HCT116 (cell line): Measurements from ENCODE around the gene MEGF8. TPM values are rescaled to one million over a fixed set of nuclear protein-coding genes. Genes with fewer than 3 reads are reported as not detected.

Source experiments
- ATAC-seq: fragments of 200-7000 bp; cut with Tn5 transposase; 2 replicates; pipeline ENCODE4 v1.9.1; 2020; ENCODE audit warnings: mild to moderate bottlenecking, moderate library complexity
- BruUV-seq: library from RNA; stranded (reverse); fragments of 400-500 nt; replicated peaks from 2 replicates; lab custom pipeline; 2021; lab: Mats Ljungman, UMichigan
- CTCF ChIA-PET: fragments of 300-600 bp; sonication (Branson Sonifier 250); formaldehyde crosslinking; loops from one replicate; lab custom pipeline; 2021; ENCODE audit warnings: antibody characterized with exemption; lab: Charles Lee
- POLR2A ChIA-PET: fragments of 300-600, 350-600 bp; sonication (Branson Sonifier 250); formaldehyde crosslinking; loops from one replicate; lab custom pipeline; 2021; ENCODE audit warnings: antibody characterized with exemption; lab: Charles Lee
- RAD21 ChIA-PET, 2 experiments: fragments of 300-600 bp; sonication (Branson Sonifier 250); formaldehyde crosslinking; loops; one replicate each; lab custom pipeline; 2023; ENCODE audit warnings: low total read pairs in 2 of 2; ENCODE audit not compliant: uncharacterized antibody in 2 of 2, unreplicated experiment in 2 of 2, low non-redundant PET in 1 of 2; lab: Charles Lee
- DNase-seq: peaks from one replicate; pipeline ENCODE4 v3.0.0-alpha.2; 2010; ENCODE audit warnings: low read depth, low spot score
- H2AFZ ChIP-seq: fragments of 200-600 bp; shearing (Covaris generic), sonication (generic); 2 replicates; pipeline ENCODE4 v1.6.1; 2017; ENCODE audit warnings: low read depth, mixed run types, mixed read lengths, antibody characterized with exemption, low read length; ENCODE audit not compliant: poor library complexity, severe bottlenecking
- H3K27ac ChIP-seq: 2 replicates; pipeline ENCODE4 v1.5.1; 2012; ENCODE audit warnings: low read depth, low read length
- H3K27me3 ChIP-seq: fragments of 200-600 bp; sonication (generic); 2 replicates; pipeline ENCODE4 v1.6.1; 2016; ENCODE audit warnings: mixed run types, low read length, mixed read lengths; ENCODE audit not compliant: insufficient read depth
- H3K36me3 ChIP-seq, 2 experiments: fragments of 200-500 bp in 1 of 2; fragments of 200-600 bp in 1 of 2; sonication (Bioruptor generic) in 1 of 2; sonication (generic) in 1 of 2; 2 replicates each; pipeline versions ENCODE4 v1.5.1 to v1.6.1; 2014 to 2016; ENCODE audit warnings: low read length in 2 of 2, inconsistent platforms in 1 of 2, mixed read lengths in 1 of 2, mixed run types in 1 of 2; ENCODE audit not compliant: insufficient read depth in 2 of 2, control insufficient read depth in 1 of 2
- H3K4me1 ChIP-seq, 2 experiments: fragments of 200-600 bp in 1 of 2; sonication (generic) in 1 of 2; 2 replicates each; pipeline versions ENCODE4 v1.5.1 to v1.6.1; 2012 to 2017; ENCODE audit warnings: low read length in 2 of 2, inconsistent platforms in 1 of 2, mild to moderate bottlenecking in 1 of 2, mixed read lengths in 1 of 2, mixed run types in 1 of 2, moderate library complexity in 1 of 2; ENCODE audit not compliant: insufficient read depth in 2 of 2, control insufficient read depth in 1 of 2
- H3K4me2 ChIP-seq: fragments of 200-600 bp; sonication (generic); 2 replicates; pipeline ENCODE4 v1.6.1; 2017; ENCODE audit warnings: mixed run types, low read length, mixed read lengths
- H3K4me3 ChIP-seq, 2 experiments: fragments of 200-600 bp in 1 of 2; sonication (generic) in 1 of 2; replicated peaks in 1 of 2; 2 replicates each; pipeline ENCODE4 v1.5.1; 2011 to 2016; ENCODE audit warnings: low read length in 2 of 2, control low read depth in 1 of 2, low read depth in 1 of 2, mild to moderate bottlenecking in 1 of 2, mixed read lengths in 1 of 2, mixed run types in 1 of 2
- H3K79me2 ChIP-seq: fragments of 200-600 bp; sonication (generic); 2 replicates; pipeline ENCODE4 v1.6.1; 2017; ENCODE audit warnings: mild to moderate bottlenecking, mixed run types, low read length, moderate library complexity, mixed read lengths; ENCODE audit not compliant: insufficient read depth
- H3K9ac ChIP-seq: fragments of 200-600 bp; sonication (generic); 2 replicates; pipeline ENCODE4 v1.6.1; 2016; ENCODE audit warnings: low read length, mixed read lengths
- H3K9me2 ChIP-seq: fragments of 200-600 bp; sonication (generic), shearing (Covaris generic); 2 replicates; pipeline ENCODE4 v1.6.1; 2017; ENCODE audit warnings: mixed run types, mild to moderate bottlenecking, moderate library complexity; ENCODE audit not compliant: insufficient read depth
- H3K9me3 ChIP-seq, 2 experiments: fragments of 200-500 bp in 1 of 2; fragments of 200-600 bp in 1 of 2; sonication (Bioruptor generic) in 1 of 2; sonication (generic) in 1 of 2; 2 replicates each; pipeline ENCODE4 v1.6.1; 2014 to 2017; ENCODE audit warnings: low read length in 2 of 2, mixed read lengths in 2 of 2, inconsistent platforms in 1 of 2, low read depth in 1 of 2, mild to moderate bottlenecking in 1 of 2, mixed run types in 1 of 2, moderate library complexity in 1 of 2; ENCODE audit not compliant: control insufficient read depth in 1 of 2, insufficient read depth in 1 of 2
- H4K20me1 ChIP-seq: fragments of 200-600 bp; sonication (generic), shearing (Covaris generic); 2 replicates; pipeline ENCODE4 v1.6.1; 2017; ENCODE audit warnings: mixed run types, mild to moderate bottlenecking, moderate library complexity; ENCODE audit not compliant: insufficient read depth
- CBX3 ChIP-seq: IDR thresholded peaks from 2 replicates; pipeline ENCODE4 v1.6.1; 2012; ENCODE audit warnings: low read depth
- CEBPB ChIP-seq: IDR thresholded peaks from 2 replicates; pipeline ENCODE4 v1.6.1; 2012; ENCODE audit warnings: low read depth
- EGR1 ChIP-seq: IDR thresholded peaks from 2 replicates; pipeline ENCODE4 v1.6.1; 2012; ENCODE audit warnings: low read depth
- ELF1 ChIP-seq: IDR thresholded peaks from 2 replicates; pipeline ENCODE4 v1.6.1; 2012; ENCODE audit warnings: low read depth, borderline replicate concordance
- EZH2 ChIP-seq: fragments of 200-600 bp; sonication (generic); IDR thresholded peaks from 2 replicates; pipeline ENCODE4 v1.6.1; 2017; ENCODE audit warnings: antibody characterized with exemption, mixed run types
- EZH2phosphoT487 ChIP-seq: fragments of 200-600 bp; IDR thresholded peaks from 2 replicates; pipeline ENCODE4 v1.6.1; 2018; ENCODE audit warnings: antibody characterized with exemption, borderline replicate concordance
- JUND ChIP-seq: IDR thresholded peaks from 2 replicates; pipeline ENCODE4 v1.6.1; 2012
- POLR2AphosphoS5 ChIP-seq: IDR thresholded peaks from 2 replicates; pipeline ENCODE4 v1.6.1; 2011; ENCODE audit warnings: mild to moderate bottlenecking, low read depth, low read length, moderate library complexity
- RAD21 ChIP-seq: IDR thresholded peaks from 2 replicates; pipeline ENCODE4 v1.6.1; 2012; ENCODE audit warnings: low read depth, mild to moderate bottlenecking
- SIN3A ChIP-seq: IDR thresholded peaks from 2 replicates; pipeline ENCODE4 v1.6.1; 2012; ENCODE audit warnings: low read depth
- SP1 ChIP-seq: IDR thresholded peaks from 2 replicates; pipeline ENCODE4 v1.6.1; 2012; ENCODE audit warnings: low read depth
- SRF ChIP-seq: IDR thresholded peaks from 2 replicates; pipeline ENCODE4 v1.6.1; 2012; ENCODE audit warnings: low read depth
- TCF7L2 ChIP-seq: IDR thresholded peaks from 2 replicates; pipeline ENCODE4 v1.7.0; 2011; ENCODE audit warnings: borderline replicate concordance, inconsistent platforms; ENCODE audit not compliant: insufficient read depth, insufficient read length; ENCODE audit errors: extremely low read depth
- YY1 ChIP-seq: IDR thresholded peaks from 2 replicates; pipeline ENCODE4 v1.6.1; 2011; ENCODE audit warnings: low read length, low read depth, moderate library complexity, mild to moderate bottlenecking; ENCODE audit not compliant: insufficient replicate concordance; ENCODE audit errors: extremely low read depth
- ZFX ChIP-seq: fragments of 450-650 bp; IDR thresholded peaks from 2 replicates; pipeline ENCODE4 v1.6.1; 2017
- ZNF274 ChIP-seq: fragments of 200-500 bp; sonication (Bioruptor generic); IDR thresholded peaks from 2 replicates; pipeline ENCODE4 v1.6.1; 2014; ENCODE audit warnings: mild to moderate bottlenecking, low read depth, low read length, inconsistent platforms
- intact Hi-C: fragments of 100-400 bp; cut with micrococcal nuclease; formaldehyde crosslinking; loops from 2 replicates; pipeline ENCODE4 v1.10.0; 2022
- total RNA-seq: library from RNA; stranded (reverse); gene quantifications from one replicate; pipeline ENCODE4 v1.2.1, GENCODE V29; 2021; ENCODE audit not compliant: unreplicated experiment
- TF ChIP-seq, protein P1 (sequence below), 3 experiments: fragments of 200-600 bp in 1 of 3; sonication (generic) in 1 of 3; IDR thresholded peaks in 2 of 3; conservative IDR thresholded peaks in 1 of 3; 2 replicates each; pipeline ENCODE4 v1.5.1; 2012 to 2017; ENCODE audit warnings: low read depth in 2 of 3, low read length in 2 of 3, antibody characterized with exemption in 1 of 3, borderline replicate concordance in 1 of 3, control low read depth in 1 of 3, mild to moderate bottlenecking in 1 of 3, mixed read lengths in 1 of 3, mixed run types in 1 of 3, moderate library complexity in 1 of 3; ENCODE audit not compliant: insufficient read depth in 1 of 3
- TF ChIP-seq, protein P2 (sequence below): IDR thresholded peaks from 2 replicates; pipeline ENCODE4 v1.6.1; 2012
- TF ChIP-seq, protein P3 (sequence below): IDR thresholded peaks from 2 replicates; pipeline ENCODE4 v1.6.1; 2011; ENCODE audit warnings: mild to moderate bottlenecking, low read length, moderate library complexity; ENCODE audit not compliant: insufficient replicate concordance; ENCODE audit errors: extremely low read depth

MEGF8 gene
- total RNA-seq, 1 experiment from 2014 or later = 24.0 TPM

DNA sequence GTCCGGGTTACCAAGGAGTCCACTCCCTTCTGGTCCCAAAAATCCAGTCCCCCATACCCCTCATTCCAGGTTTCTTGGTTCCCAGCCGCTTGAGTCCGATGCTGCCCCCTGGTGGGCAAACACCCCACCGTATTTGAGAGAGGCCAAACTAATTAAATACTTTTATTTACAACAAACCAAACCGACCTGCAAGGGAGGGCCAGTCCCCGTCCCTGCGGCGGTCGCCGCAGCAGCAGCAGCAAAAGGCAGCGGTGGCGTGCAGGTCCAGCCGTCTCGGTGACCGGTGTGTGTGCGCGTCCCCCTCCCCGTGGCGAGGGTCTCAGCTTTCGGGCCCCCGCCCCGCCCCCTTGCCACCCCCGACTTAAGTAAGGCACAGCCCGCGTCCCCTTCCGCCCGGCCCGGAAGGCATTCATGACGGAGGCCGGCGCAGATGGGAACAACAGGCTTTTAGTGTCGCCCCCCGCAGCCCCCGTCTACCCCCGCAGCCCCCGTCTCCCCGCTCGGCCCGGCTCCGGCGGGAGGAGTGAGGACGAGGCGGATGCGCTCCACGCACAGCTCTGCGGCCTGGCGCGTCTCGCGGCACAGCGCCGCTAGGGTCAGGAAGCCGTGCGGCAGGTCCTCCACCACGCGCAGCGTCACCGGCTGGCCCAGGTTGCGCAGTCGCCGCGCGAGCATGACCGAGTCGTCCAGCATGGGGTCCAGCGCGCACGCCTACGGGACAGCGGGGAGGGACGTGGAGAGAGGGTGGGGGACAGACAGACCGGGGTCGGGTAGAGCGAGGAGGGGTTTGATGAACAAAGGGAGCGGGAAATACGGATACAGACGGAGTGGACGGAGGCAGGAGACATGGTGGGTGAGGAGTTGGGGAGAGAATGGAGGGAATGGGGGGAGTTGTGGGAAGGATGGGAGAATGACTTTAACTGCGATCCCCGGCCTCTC, 76.2 kb downstream of the MEGF8 start:
- DNase-seq = no peak
- TF ChIP-seq POLR2AphosphoS5 = peak; percentile 21; the same call in 1 of the 2 replicates
- TF ChIP-seq, protein P1, sequence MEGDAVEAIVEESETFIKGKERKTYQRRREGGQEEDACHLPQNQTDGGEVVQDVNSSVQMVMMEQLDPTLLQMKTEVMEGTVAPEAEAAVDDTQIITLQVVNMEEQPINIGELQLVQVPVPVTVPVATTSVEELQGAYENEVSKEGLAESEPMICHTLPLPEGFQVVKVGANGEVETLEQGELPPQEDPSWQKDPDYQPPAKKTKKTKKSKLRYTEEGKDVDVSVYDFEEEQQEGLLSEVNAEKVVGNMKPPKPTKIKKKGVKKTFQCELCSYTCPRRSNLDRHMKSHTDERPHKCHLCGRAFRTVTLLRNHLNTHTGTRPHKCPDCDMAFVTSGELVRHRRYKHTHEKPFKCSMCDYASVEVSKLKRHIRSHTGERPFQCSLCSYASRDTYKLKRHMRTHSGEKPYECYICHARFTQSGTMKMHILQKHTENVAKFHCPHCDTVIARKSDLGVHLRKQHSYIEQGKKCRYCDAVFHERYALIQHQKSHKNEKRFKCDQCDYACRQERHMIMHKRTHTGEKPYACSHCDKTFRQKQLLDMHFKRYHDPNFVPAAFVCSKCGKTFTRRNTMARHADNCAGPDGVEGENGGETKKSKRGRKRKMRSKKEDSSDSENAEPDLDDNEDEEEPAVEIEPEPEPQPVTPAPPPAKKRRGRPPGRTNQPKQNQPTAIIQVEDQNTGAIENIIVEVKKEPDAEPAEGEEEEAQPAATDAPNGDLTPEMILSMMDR (IDR thresholded peaks at IDR 0.05 in 2 of 3, conservative IDR thresholded peaks at IDR 0.05 in 1 of 3; ENCODE audit: borderline replicate concordance in 1 of 3, insufficient read depth in 1 of 3, low read depth in 2 of 3, low read length in 2 of 3) = peak; percentile 63 to 90 (median 82); a peak in 5 of 6 replicates
- TF ChIP-seq, protein P2, sequence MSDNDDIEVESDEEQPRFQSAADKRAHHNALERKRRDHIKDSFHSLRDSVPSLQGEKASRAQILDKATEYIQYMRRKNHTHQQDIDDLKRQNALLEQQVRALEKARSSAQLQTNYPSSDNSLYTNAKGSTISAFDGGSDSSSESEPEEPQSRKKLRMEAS = peak; percentile 62; the same call in 1 of the 2 replicates
- TF ChIP-seq CEBPB = no peak
- no peak for TF ChIP-seq YY1
- TF ChIP-seq, protein P3, sequence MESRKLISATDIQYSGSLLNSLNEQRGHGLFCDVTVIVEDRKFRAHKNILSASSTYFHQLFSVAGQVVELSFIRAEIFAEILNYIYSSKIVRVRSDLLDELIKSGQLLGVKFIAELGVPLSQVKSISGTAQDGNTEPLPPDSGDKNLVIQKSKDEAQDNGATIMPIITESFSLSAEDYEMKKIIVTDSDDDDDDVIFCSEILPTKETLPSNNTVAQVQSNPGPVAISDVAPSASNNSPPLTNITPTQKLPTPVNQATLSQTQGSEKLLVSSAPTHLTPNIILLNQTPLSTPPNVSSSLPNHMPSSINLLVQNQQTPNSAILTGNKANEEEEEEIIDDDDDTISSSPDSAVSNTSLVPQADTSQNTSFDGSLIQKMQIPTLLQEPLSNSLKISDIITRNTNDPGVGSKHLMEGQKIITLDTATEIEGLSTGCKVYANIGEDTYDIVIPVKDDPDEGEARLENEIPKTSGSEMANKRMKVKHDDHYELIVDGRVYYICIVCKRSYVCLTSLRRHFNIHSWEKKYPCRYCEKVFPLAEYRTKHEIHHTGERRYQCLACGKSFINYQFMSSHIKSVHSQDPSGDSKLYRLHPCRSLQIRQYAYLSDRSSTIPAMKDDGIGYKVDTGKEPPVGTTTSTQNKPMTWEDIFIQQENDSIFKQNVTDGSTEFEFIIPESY = no peak
- TF ChIP-seq TCF7L2 = no peak
- no peak for TF ChIP-seq SP1
- TF ChIP-seq JUND = no peak
- TF ChIP-seq RAD21 = no peak
- no peak for TF ChIP-seq ELF1
- TF ChIP-seq SRF = no peak
- no peak for TF ChIP-seq ZNF274
- no peak for TF ChIP-seq SIN3A
- no peak for TF ChIP-seq EZH2
- no peak for TF ChIP-seq ZFX
- no peak for TF ChIP-seq CBX3
- no peak for TF ChIP-seq EZH2phosphoT487
- no peak for TF ChIP-seq EGR1

More for the DNA sequence above, 76.2 kb downstream of the MEGF8 start:
- no peaks in the 10 kb centered on the region for H3K27me3 ChIP-seq
- no peaks in the 10 kb centered on the region for H3K9me3 ChIP-seq
- H3K9ac ChIP-seq = peak overlapping the region; percentile 43
- POLR2A ChIA-PET = no interaction called here
- H3K27ac ChIP-seq = no peak overlapping the region
- intact Hi-C loops = no loop called here
- RAD21 ChIA-PET = no interaction called here
- peak overlapping the region; percentile 67 for H3K4me2 ChIP-seq
- no peak overlapping the region for H2AFZ ChIP-seq
- no peaks in the 10 kb centered on the region for H3K9me2 ChIP-seq
- BruUV-seq = no TSS peak
- peak; percentile 23 for ATAC-seq
- H3K4me3 ChIP-seq = peak overlapping the region; percentile 35 to 50
- H3K79me2 ChIP-seq = peaks cover 32% of the 10 kb centered on the region
- peaks cover 5 to 28% of the 10 kb centered on the region in 2 experiments for H3K4me1 ChIP-seq
- H3K36me3 ChIP-seq = no peaks in the 10 kb centered on the region; a peak in 1 of 4 replicates
- no peaks in the 10 kb centered on the region for H4K20me1 ChIP-seq
- CTCF ChIA-PET = interaction anchor here (0.6 to 1.9 kb wide), 8 partner anchors 11 to 269 kb away, joined by 3 to 5 read pairs (median 3); partner anchors contain the start of gene POU2F2
